Keratinocyte (primary cell): ENCODE measurements around the gene DPP10. TPM values are rescaled to one million over a fixed set of nuclear protein-coding genes. Genes with fewer than 3 reads are reported as not detected.

Source experiments
- DNase-seq: peaks from one replicate; pipeline ENCODE4 v3.0.0-alpha.2; 2011; ENCODE audit warnings: low read depth, missing footprints, low spot score
- FAIRE-seq: peaks from 2 replicates; lab custom pipeline; 2011; peaks lifted over from hg19 to GRCh38; lab: Jason Lieb, UNC
- H2AFZ ChIP-seq: 2 replicates; pipeline ENCODE4 v1.6.0; 2012; ENCODE audit warnings: low read length, control low read depth, inconsistent platforms; ENCODE audit not compliant: control insufficient read depth
- H3K27ac ChIP-seq: 2 replicates; pipeline ENCODE4 v1.5.1; 2011; ENCODE audit warnings: low read length; ENCODE audit not compliant: control insufficient read depth, insufficient read depth
- H3K27me3 ChIP-seq: 3 replicates; pipeline ENCODE4 v1.6.0; 2011; ENCODE audit warnings: low read length; ENCODE audit not compliant: control insufficient read depth, insufficient read depth; ENCODE audit errors: extremely low read depth
- H3K36me3 ChIP-seq, 2 experiments: 2 replicates in 1 of 2; 3 replicates in 1 of 2; pipeline ENCODE4 v1.5.1; 2011; ENCODE audit warnings: low read length in 2 of 2, mild to moderate bottlenecking in 1 of 2; ENCODE audit not compliant: control insufficient read depth in 2 of 2, insufficient read depth in 2 of 2; ENCODE audit errors: extremely low read depth in 1 of 2
- H3K4me1 ChIP-seq: 3 replicates; pipeline ENCODE4 v1.5.1; 2011; ENCODE audit warnings: low read length; ENCODE audit not compliant: control insufficient read depth, insufficient read depth; ENCODE audit errors: extremely low read depth
- H3K4me2 ChIP-seq: 3 replicates; pipeline ENCODE4 v1.6.0; 2011; ENCODE audit warnings: low read depth, low read length; ENCODE audit not compliant: control insufficient read depth, insufficient read depth; ENCODE audit errors: extremely low read depth
- H3K4me3 ChIP-seq, 3 experiments: fragments of 200-600 bp in 1 of 3; sonication (generic) in 1 of 3; 2 replicates in 2 of 3; 3 replicates in 1 of 3; pipeline ENCODE4 v1.5.1; 2011 to 2016; ENCODE audit warnings: low read length in 3 of 3, mild to moderate bottlenecking in 3 of 3, control low read depth in 2 of 3, inconsistent platforms in 1 of 3, low read depth in 1 of 3, mixed read lengths in 1 of 3, mixed run types in 1 of 3, moderate library complexity in 1 of 3; ENCODE audit not compliant: control insufficient read depth in 2 of 3, insufficient read depth in 2 of 3; ENCODE audit errors: extremely low read depth in 1 of 3
- H3K79me2 ChIP-seq: 2 replicates; pipeline ENCODE4 v1.6.0; 2012; ENCODE audit warnings: low read length; ENCODE audit not compliant: control insufficient read depth, insufficient read depth
- H3K9ac ChIP-seq: 3 replicates; pipeline ENCODE4 v1.6.0; 2011; ENCODE audit warnings: low read length; ENCODE audit not compliant: control insufficient read depth, insufficient read depth; ENCODE audit errors: extremely low read depth
- H3K9me1 ChIP-seq: 3 replicates; pipeline ENCODE4 v1.6.0; 2011; ENCODE audit warnings: low read length; ENCODE audit not compliant: control insufficient read depth, insufficient read depth; ENCODE audit errors: extremely low read depth
- H3K9me3 ChIP-seq: 2 replicates; pipeline ENCODE4 v1.5.1; 2012; ENCODE audit warnings: low read depth, low read length; ENCODE audit not compliant: control insufficient read depth
- H4K20me1 ChIP-seq: 3 replicates; pipeline ENCODE4 v1.6.0; 2011; ENCODE audit warnings: low read length; ENCODE audit not compliant: control insufficient read depth, insufficient read depth; ENCODE audit errors: extremely low read depth
- EZH2 ChIP-seq: IDR thresholded peaks from one replicate; pipeline ENCODE4 v1.6.1; 2012; ENCODE audit warnings: inconsistent platforms, mild to moderate bottlenecking, low read length, moderate library complexity
- dilution Hi-C: fragments of 300-500 bp; cut with MboI; formaldehyde crosslinking; loops from one replicate; pipeline ENCODE4 v1.7.0; 2020; ENCODE audit warnings: low sequenced_read_pairs; ENCODE audit not compliant: extremely low pct_ligation_motif_present
- polyA plus RNA-seq, 5 experiments: library from polyadenylated mRNA; depleted of rRNA in 3 of 5; stranded (reverse) in 3 of 5; stranded (forward) in 1 of 5; unstranded in 1 of 5; fragments of >200 nt; gene quantifications; 1 replicate in 1 of 5; 2 replicates in 3 of 5; 3 replicates in 1 of 5; pipeline versions ENCODE4 v1.2.1 to v1.2.3, GENCODE V29; 2011 to 2012; ENCODE audit warnings: missing spikeins in 2 of 5, low read depth in 1 of 5, low replicate concordance in 1 of 5
- TF ChIP-seq, protein P1 (sequence below), 3 experiments: IDR thresholded peaks in 1 of 3; conservative IDR thresholded peaks in 1 of 3; optimal IDR thresholded peaks in 1 of 3; 2 replicates in 2 of 3; 3 replicates in 1 of 3; pipeline versions ENCODE3 to v1.5.1; 2011; ENCODE audit warnings: low read length in 3 of 3, mild to moderate bottlenecking in 3 of 3, moderate library complexity in 2 of 3, control low read depth in 1 of 3, inconsistent platforms in 1 of 3; ENCODE audit not compliant: insufficient read depth in 2 of 3; ENCODE audit errors: extremely low read depth in 1 of 3

DPP10 gene
- polyA plus RNA-seq, 1 donor (not counting 4 experiments of a cell fraction or from before 2014, with no cell fraction given) = not detected

DNA sequence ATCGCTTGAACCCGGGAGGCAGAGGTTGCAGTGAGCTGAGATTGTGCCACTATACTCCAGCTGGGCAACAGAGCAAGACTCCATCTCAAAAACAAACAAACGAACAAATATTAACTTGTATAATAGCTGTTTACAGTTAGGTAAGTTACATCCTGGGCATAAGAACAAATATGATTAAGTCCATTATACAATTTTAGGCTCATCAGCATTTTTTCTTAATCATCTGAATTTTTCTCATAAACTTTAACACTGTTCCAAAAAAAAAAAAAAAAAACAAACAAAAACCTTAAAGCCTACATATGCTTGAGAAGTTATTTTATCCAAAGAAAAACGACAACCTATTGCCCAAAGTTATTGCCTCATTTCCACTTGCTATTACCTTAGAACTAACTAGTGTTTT, 1042.5 kb downstream of the DPP10 start:
- H3K9me3 ChIP-seq = no peaks in the 10 kb centered on the region
- H3K4me3 ChIP-seq = no peak overlapping the region
- no peaks in the 10 kb centered on the region for H3K9me1 ChIP-seq
- H3K27me3 ChIP-seq = no peaks in the 10 kb centered on the region
- TF ChIP-seq, protein P1, sequence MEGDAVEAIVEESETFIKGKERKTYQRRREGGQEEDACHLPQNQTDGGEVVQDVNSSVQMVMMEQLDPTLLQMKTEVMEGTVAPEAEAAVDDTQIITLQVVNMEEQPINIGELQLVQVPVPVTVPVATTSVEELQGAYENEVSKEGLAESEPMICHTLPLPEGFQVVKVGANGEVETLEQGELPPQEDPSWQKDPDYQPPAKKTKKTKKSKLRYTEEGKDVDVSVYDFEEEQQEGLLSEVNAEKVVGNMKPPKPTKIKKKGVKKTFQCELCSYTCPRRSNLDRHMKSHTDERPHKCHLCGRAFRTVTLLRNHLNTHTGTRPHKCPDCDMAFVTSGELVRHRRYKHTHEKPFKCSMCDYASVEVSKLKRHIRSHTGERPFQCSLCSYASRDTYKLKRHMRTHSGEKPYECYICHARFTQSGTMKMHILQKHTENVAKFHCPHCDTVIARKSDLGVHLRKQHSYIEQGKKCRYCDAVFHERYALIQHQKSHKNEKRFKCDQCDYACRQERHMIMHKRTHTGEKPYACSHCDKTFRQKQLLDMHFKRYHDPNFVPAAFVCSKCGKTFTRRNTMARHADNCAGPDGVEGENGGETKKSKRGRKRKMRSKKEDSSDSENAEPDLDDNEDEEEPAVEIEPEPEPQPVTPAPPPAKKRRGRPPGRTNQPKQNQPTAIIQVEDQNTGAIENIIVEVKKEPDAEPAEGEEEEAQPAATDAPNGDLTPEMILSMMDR (optimal IDR thresholded peaks at IDR 0.05 in 1 of 3, IDR thresholded peaks at IDR 0.05 in 1 of 3, conservative IDR thresholded peaks at IDR 0.05 in 1 of 3; ENCODE audit: extremely low read depth in 1 of 3, insufficient read depth in 2 of 3, low read length in 3 of 3) = no peak
- TF ChIP-seq EZH2 = no peak
- no peaks in the 10 kb centered on the region for H3K79me2 ChIP-seq
- no peak overlapping the region for H3K9ac ChIP-seq
- H4K20me1 ChIP-seq = no peaks in the 10 kb centered on the region
- no peak for DNase-seq
- dilution Hi-C loops = no loop called here
- no peak overlapping the region for H3K27ac ChIP-seq
- H3K36me3 ChIP-seq = no peaks in the 10 kb centered on the region
- H3K4me2 ChIP-seq = no peak overlapping the region
- H3K4me1 ChIP-seq = no peaks in the 10 kb centered on the region
- no peak overlapping the region for H2AFZ ChIP-seq
- FAIRE-seq = no peak

- H3K27me3 ChIP-seq = no peaks in the 10 kb centered on the region
- H3K79me2 ChIP-seq = no peaks in the 10 kb centered on the region
- no peaks in the 10 kb centered on the region for H4K20me1 ChIP-seq
- H3K4me1 ChIP-seq = no peaks in the 10 kb centered on the region
- H2AFZ ChIP-seq = no peak overlapping the region
- DNase-seq (no peak), FAIRE-seq (no peak)
- no peaks in the 10 kb centered on the region for H3K9me1 ChIP-seq
- dilution Hi-C loops = no loop called here
- H3K36me3 ChIP-seq = no peaks in the 10 kb centered on the region
- H3K9ac ChIP-seq = no peak overlapping the region
- TF ChIP-seq EZH2 = no peak
- TF ChIP-seq, protein P1 (optimal IDR thresholded peaks at IDR 0.05 in 1 of 3, IDR thresholded peaks at IDR 0.05 in 1 of 3, conservative IDR thresholded peaks at IDR 0.05 in 1 of 3; ENCODE audit: extremely low read depth in 1 of 3, insufficient read depth in 2 of 3, low read length in 3 of 3) = no peak
- H3K4me3 ChIP-seq = no peak overlapping the region
- H3K4me2 ChIP-seq = no peak overlapping the region
- H3K27ac ChIP-seq = no peak overlapping the region
- no peaks in the 10 kb centered on the region for H3K9me3 ChIP-seq
These were observed 1048.8 kb downstream of the DPP10 start for GRCh38 chr2:115491186-115491793.
